PC-3 (cell line): ENCODE results near the gene TNP2. TPM values are rescaled to one million over a fixed set of nuclear protein-coding genes. Genes with fewer than 3 reads are reported as not detected.

Experiments
- ATAC-seq: fragments of 200-7000 bp; cut with Tn5 transposase; 2 replicates; pipeline ENCODE4 v1.9.1; 2020; ENCODE audit warnings: mild to moderate bottlenecking, moderate library complexity
- BruUV-seq: library from RNA; stranded (reverse); fragments of 400-500 nt; replicated peaks from 2 replicates; lab custom pipeline; 2021; lab: Mats Ljungman, UMichigan
- CTCF ChIA-PET: fragments of 300-600 bp; sonication (Branson Sonifier 250); formaldehyde crosslinking; loops from one replicate; lab custom pipeline; 2022; ENCODE audit warnings: antibody characterized with exemption; lab: Charles Lee
- POLR2A ChIA-PET: fragments of 300-600 bp; sonication (Branson Sonifier 250); formaldehyde crosslinking; loops from one replicate; lab custom pipeline; 2022; ENCODE audit warnings: antibody characterized with exemption; ENCODE audit not compliant: unreplicated experiment; lab: Charles Lee
- DNase-seq: peaks from one replicate; pipeline ENCODE4 v3.0.0-alpha.2; 2015
- H2AFZ ChIP-seq: fragments of 300-600 bp; sonication (generic); 2 replicates; pipeline ENCODE4 v1.6.0; 2016; ENCODE audit warnings: antibody characterized with exemption, low read length
- H3F3A ChIP-seq: fragments of 300-600 bp; sonication (generic); one replicate; pipeline ENCODE4 v1.6.0; 2017; ENCODE audit warnings: antibody characterized with exemption, low read length, control low read depth, mild to moderate bottlenecking; ENCODE audit not compliant: unreplicated experiment
- H3K27ac ChIP-seq: fragments of 300-600 bp; sonication (generic); 2 replicates; pipeline ENCODE4 v1.5.1; 2016; ENCODE audit warnings: mild to moderate bottlenecking, low read length
- H3K27me3 ChIP-seq: fragments of 300-600 bp; sonication (generic); 2 replicates; pipeline ENCODE4 v1.6.1; 2016; ENCODE audit warnings: low read length, mixed read lengths
- H3K36me3 ChIP-seq: fragments of 300-600 bp; sonication (generic); 2 replicates; pipeline ENCODE4 v1.6.1; 2016; ENCODE audit warnings: low read depth, mixed run types, low read length, mixed read lengths
- H3K4me1 ChIP-seq: fragments of 300-600 bp; sonication (generic); 2 replicates; pipeline ENCODE4 v1.5.1; 2016; ENCODE audit warnings: low read length; ENCODE audit not compliant: insufficient read depth
- H3K4me2 ChIP-seq: fragments of 300-600 bp; sonication (generic); 2 replicates; pipeline ENCODE4 v1.6.0; 2016; ENCODE audit warnings: low read length
- H3K4me3 ChIP-seq: fragments of 300-600 bp; sonication (generic); 2 replicates; pipeline ENCODE4 v1.5.1; 2016; ENCODE audit warnings: mild to moderate bottlenecking, low read length, mixed read lengths
- H3K79me2 ChIP-seq: fragments of 300-600 bp; sonication (generic); 2 replicates; pipeline ENCODE4 v1.6.1; 2017; ENCODE audit warnings: low read length, mixed read lengths
- H3K9ac ChIP-seq: fragments of 300-600 bp; sonication (generic); 2 replicates; pipeline ENCODE4 v1.6.0; 2016; ENCODE audit warnings: mild to moderate bottlenecking, low read length
- H3K9me2 ChIP-seq: fragments of 300-600 bp; sonication (generic); replicated peaks from 2 replicates; pipeline ENCODE4 v1.6.1; 2016; ENCODE audit warnings: mixed run types, low read length, mixed read lengths
- H3K9me3 ChIP-seq: fragments of 300-600 bp; sonication (generic); 2 replicates; pipeline ENCODE4 v1.6.1; 2016; ENCODE audit warnings: low read length, mixed read lengths
- H4K20me1 ChIP-seq: fragments of 300-600 bp; sonication (generic); 2 replicates; pipeline ENCODE4 v1.6.1; 2016; ENCODE audit warnings: low read length, mixed read lengths
- EZH2 ChIP-seq: fragments of 300-600 bp; sonication (generic); IDR thresholded peaks from one replicate; pipeline ENCODE4 v1.6.1; 2017; ENCODE audit warnings: antibody characterized with exemption, mild to moderate bottlenecking, low read length; ENCODE audit not compliant: unreplicated experiment
- EZH2phosphoT487 ChIP-seq: fragments of 300-600 bp; sonication (generic); IDR thresholded peaks from 2 replicates; pipeline ENCODE4 v1.6.1; 2018; ENCODE audit warnings: mild to moderate bottlenecking, antibody characterized with exemption, low read length, borderline replicate concordance
- intact Hi-C: fragments of 100-400 bp; cut with micrococcal nuclease; formaldehyde crosslinking; loops from 2 replicates; pipeline ENCODE4 v1.9.0; 2023
- total RNA-seq: library from RNA; depleted of rRNA; stranded (reverse); fragments of >200 nt; gene quantifications from 2 replicates; pipeline ENCODE4 v1.2.3, GENCODE V29; 2014
- TF ChIP-seq, protein P1 (sequence below): fragments of 300-600 bp; sonication (generic); conservative IDR thresholded peaks from 2 replicates; pipeline ENCODE4 v1.5.1; 2017; ENCODE audit warnings: antibody characterized with exemption, low read depth, mild to moderate bottlenecking, low read length

TNP2 gene
- total RNA-seq, 1 experiment from 2014 or later, result not detected

DNA sequence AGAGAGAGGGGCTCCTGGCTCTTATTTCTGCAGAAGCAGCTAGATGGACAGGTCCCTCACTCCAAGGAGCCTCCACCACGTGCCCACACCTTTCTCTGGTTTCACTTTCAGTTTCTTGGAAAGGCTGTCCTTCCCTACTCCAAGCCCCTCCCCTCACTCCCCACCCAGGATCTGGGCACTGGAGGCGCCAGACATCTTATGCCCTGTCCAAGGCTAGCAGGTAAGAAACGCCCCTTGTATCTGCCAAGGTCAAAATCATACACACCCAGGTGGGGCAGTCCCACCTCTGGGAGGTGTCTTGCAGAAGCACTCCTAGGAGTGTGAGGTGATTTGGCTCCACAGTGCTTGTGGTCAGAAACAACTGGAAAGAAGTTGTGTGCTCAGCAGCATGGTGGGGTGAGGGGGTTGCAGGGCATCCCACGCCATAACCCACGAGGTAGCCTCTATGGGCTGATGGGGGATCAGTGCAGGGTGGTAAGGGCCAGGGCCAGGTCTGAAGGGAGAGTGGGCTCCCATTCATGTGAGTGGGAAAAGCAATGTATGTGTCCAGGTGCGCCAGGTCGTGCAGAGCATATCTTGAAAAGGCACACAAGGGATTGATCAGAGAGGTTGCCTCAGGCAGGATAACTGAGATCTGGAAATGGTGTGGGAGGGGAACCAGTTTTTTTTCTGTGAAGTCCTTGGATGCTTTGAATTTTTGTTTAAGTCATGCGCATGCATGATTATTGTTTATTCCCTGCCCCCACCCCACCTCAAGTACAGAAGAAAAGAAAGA is 43.8 kb upstream of the TNP2 start:
- Histone ChIP-seq H3F3A (no peaks in the 10 kb centered on the region), H3K4me1 (peaks cover 8% of the 10 kb centered on the region; the same call in 1 of the 2 replicates), H3K9ac (no peak overlapping the region), H3K9me3 (no peaks in the 10 kb centered on the region), H3K9me2 (no peaks in the 10 kb centered on the region), H4K20me1 (no peaks in the 10 kb centered on the region), H3K27me3 (no peaks in the 10 kb centered on the region), H3K4me3 (no peak overlapping the region), H2AFZ (peak overlapping the region; percentile 57), H3K27ac (no peak overlapping the region), H3K79me2 (no peaks in the 10 kb centered on the region), H3K36me3 (no peaks in the 10 kb centered on the region), H3K4me2 (peak overlapping the region; percentile 53)
- intact Hi-C loops, result no loop called here
- TF ChIP-seq, protein P1, sequence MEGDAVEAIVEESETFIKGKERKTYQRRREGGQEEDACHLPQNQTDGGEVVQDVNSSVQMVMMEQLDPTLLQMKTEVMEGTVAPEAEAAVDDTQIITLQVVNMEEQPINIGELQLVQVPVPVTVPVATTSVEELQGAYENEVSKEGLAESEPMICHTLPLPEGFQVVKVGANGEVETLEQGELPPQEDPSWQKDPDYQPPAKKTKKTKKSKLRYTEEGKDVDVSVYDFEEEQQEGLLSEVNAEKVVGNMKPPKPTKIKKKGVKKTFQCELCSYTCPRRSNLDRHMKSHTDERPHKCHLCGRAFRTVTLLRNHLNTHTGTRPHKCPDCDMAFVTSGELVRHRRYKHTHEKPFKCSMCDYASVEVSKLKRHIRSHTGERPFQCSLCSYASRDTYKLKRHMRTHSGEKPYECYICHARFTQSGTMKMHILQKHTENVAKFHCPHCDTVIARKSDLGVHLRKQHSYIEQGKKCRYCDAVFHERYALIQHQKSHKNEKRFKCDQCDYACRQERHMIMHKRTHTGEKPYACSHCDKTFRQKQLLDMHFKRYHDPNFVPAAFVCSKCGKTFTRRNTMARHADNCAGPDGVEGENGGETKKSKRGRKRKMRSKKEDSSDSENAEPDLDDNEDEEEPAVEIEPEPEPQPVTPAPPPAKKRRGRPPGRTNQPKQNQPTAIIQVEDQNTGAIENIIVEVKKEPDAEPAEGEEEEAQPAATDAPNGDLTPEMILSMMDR, result no peak
- TF ChIP-seq EZH2 (no peak), EZH2phosphoT487 (no peak)
- CTCF ChIA-PET, result no interaction called here
- POLR2A ChIA-PET, result no interaction called here
- ATAC-seq (peak; percentile 71), DNase-seq (peak; percentile 36)
- no TSS peak for BruUV-seq

DNA sequence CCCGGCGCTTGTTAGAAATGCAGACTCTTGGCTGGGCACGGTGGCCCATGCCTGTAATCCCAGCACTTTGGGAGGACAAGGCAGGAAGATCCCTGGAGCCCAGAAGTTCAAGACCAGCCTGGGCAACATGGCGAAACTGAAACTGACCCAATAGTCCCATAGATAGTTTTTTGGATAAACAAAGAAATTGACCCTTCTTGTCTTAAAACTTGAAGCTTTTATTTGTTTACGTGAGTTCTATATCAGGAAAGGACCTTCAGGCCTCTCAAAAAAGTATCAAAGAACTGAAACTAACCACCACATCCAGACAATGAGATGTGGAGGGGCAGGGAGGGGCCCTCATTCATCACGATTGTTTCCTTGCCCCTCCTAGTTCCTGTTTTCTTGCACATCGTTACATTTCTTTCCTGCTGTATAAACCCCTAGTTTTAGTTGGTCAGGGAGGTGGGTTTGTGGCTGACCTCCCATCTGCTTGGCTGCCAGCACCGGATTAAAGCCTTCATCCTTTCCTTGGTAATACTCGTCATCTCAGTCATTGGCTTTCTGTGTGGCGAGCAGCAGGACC is 42.0 kb upstream of the TNP2 start:
- no TSS peak for BruUV-seq
- no peaks in the 10 kb centered on the region for H3K79me2 ChIP-seq
- H3K9me2 ChIP-seq, result no peaks in the 10 kb centered on the region
- no peak overlapping the region for H3K4me2 ChIP-seq
- H3K27me3 ChIP-seq, result no peaks in the 10 kb centered on the region
- H2AFZ ChIP-seq, result no peak overlapping the region
- ATAC-seq (no peak), DNase-seq (no peak)
- no peak overlapping the region for H3K9ac ChIP-seq
- ChIA-PET CTCF (no interaction called here), POLR2A (no interaction called here)
- H3K36me3 ChIP-seq, result no peaks in the 10 kb centered on the region
- H3F3A ChIP-seq, result no peaks in the 10 kb centered on the region
- intact Hi-C loops, result no loop called here
- H3K4me1 ChIP-seq, result peaks cover 8% of the 10 kb centered on the region; the same call in 1 of the 2 replicates
- TF ChIP-seq EZH2 (no peak), EZH2phosphoT487 (no peak)
- TF ChIP-seq, protein P1, result no peak
- no peak overlapping the region for H3K4me3 ChIP-seq
- H3K9me3 ChIP-seq, result no peaks in the 10 kb centered on the region
- no peak overlapping the region for H3K27ac ChIP-seq
- H4K20me1 ChIP-seq, result no peaks in the 10 kb centered on the region

DNA sequence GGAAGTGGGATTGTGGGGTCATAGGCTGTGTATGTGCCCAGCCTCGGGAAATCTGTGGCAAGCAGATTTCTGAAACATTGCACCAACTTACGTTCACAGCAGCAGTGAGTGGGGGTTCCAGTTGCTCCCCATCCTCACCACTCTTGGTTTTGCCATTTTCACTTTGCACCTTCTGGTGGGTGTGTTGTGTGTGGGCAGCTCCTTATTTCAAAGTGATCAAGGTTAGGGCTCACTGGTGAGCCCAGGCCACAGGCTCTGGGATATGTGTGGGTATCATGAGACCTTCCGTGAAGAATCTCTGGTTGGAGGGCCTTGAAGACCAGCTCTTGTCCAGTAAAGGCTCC is 41.5 kb upstream of the TNP2 start:
- H3K9me3 ChIP-seq, result no peaks in the 10 kb centered on the region
- no peak overlapping the region for H2AFZ ChIP-seq
- H3K9me2 ChIP-seq, result no peaks in the 10 kb centered on the region
- TF ChIP-seq, protein P1, result no peak
- TF ChIP-seq EZH2 (no peak), EZH2phosphoT487 (no peak)
- DNase-seq, result no peak
- ChIA-PET CTCF (no interaction called here), POLR2A (no interaction called here)
- no peaks in the 10 kb centered on the region for H3K36me3 ChIP-seq
- no peak for ATAC-seq
- H3F3A ChIP-seq, result no peaks in the 10 kb centered on the region
- H3K27ac ChIP-seq, result no peak overlapping the region
- intact Hi-C loops, result no loop called here
- no peak overlapping the region for H3K4me3 ChIP-seq
- H3K4me1 ChIP-seq, result peaks cover 8% of the 10 kb centered on the region; the same call in 1 of the 2 replicates
- no peak overlapping the region for H3K9ac ChIP-seq
- no peaks in the 10 kb centered on the region for H3K79me2 ChIP-seq
- no TSS peak for BruUV-seq
- H3K27me3 ChIP-seq, result no peaks in the 10 kb centered on the region
- H3K4me2 ChIP-seq, result no peak overlapping the region
- H4K20me1 ChIP-seq, result no peaks in the 10 kb centered on the region
